DMS114 treated with DMSO at 0.1 percent for 48 hours (cell line): Measurements from ENCODE around the gene ELFN1.

Experiments
- DNase-seq: peaks from one replicate; lab custom pipeline; 2025; ENCODE audit not compliant: unreplicated experiment; lab: John Stamatoyannopoulos, UW

Gene ELFN1

DNA sequence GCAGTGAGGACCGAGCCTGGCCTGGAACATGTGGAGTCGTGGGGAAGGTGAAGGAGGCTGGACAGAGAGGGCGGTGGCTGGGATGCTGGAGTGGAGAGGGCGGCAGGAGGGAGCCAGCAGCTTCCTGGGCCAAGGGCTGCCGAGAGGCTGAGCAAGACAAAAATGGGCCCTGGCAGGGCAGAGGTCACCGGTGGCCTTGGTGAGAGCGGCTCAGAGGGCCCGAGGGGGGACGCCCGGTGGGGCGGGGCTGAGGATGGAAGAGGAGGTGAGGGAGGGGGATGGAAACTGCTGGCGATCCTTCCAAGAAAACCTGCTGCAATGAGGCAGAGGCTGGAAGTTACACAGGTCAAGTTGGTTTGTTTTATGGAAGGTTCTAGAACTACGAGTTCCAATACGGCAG is 69.5 kb downstream of the ELFN1 start:
- DNase-seq, result no peak

DNA sequence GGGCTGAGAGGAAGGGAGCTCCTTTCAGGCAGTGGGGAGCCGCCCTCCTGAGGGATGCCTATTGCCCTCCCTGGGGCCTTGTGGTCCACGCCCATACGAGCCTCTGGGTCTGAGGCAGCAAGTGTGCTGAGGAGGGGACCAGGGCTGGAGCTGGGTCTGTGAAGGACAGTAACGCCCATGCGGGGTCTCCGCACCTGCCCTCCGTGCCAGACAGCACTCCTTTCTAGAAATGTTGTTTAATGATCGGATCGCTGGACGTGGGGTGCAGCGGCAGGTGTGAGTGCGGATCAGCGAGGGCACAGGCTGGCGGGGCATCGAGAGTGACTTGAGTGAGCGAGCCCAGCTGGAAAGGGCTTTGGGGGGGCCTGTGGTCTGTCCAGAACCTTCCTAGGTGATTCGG is 70.1 kb downstream of the ELFN1 start:
- no peak for DNase-seq

DNA sequence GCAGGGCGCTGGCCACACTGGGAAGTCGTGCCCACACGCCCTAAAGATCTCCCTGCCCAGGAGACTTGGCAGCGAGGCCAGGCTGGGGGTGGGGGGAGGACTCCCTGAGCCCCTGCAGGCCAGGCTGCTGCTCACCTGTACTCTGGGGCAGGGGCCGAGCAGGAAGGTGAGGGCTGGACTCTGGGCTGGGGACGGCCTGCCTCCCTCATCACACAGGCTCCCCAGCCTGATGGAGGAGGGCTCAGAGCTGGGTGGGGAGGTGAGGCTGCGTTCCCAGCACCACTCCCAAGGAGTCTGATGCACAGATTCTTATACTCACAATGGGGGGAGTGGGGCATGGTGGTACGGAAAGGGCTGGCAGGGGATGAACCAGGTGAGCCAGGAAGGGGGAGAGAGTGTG is 71.2 kb downstream of the ELFN1 start:
- DNase-seq, result no peak

DNA sequence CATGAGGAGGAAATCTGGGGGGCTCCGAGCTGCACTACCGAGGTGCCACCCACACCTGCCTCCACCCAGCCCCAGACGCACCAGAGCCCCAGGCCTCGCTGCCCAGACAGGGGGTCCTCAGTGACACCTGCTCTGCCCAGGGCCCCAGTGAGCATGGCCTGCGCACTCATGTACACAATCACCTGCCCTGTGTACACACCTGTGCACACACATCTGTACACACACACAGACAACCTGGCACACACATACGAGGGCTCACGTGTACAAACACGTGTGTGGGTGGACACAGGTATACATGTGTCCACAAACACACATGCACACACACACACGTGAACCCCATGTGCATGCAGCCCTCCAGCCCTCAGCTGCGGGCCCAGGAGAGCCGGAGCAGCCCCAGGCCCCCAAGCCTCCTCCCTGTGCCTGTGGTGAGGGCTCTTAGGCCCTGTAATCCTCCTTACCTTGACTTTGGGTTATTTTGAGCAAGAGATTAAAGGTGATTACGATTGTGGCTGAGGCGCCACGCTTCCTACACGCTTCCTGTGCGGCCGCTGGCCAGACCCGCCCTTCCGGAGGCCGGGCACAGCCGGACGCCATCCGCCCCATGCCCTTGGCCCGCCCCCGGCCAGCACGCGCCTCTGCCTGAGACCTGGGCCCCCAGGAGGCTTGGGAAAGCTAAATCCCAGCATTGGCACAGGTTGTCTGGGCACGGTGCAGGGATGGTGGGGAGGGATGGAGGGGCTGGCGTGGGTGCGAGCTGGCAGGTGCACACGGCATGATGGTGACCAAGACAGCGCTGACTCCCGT is 71.9 kb downstream of the ELFN1 start:
- DNase-seq, result no peak

DNA sequence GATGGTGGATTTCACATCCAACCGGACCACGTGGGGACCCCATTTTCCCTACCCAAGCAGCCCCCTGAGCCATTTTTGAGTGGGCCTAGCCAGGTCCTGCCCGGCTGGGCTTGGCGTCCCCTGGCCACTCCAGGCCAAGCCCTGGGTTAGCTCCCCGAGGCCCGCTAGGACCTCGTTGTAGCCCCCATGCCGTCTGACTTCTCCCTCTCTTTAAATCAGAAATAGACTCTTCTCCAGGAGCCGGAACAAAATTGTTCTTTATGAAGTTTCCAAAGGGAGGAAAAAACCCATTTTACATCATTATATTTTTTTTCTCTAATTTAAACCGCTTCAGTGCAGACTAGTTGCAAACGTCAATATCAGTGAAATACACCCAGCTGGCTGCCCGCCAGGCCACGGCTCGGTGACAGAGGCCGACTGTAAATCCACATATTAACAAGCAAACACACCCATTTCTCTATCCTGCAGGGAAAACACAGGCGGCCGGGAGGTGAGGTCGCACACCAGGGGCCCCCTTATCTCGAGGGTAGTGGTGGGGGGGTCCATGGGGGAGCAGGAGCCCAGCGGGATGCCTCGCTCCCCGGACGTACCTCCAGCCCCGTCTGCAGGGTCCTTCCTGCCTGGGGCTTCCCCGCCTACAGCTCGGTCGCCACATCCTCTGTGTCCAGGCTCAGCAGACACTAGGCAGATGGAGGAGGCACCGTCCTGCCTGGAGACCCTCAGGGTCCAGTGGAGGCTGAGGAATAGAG is 72.7 kb downstream of the ELFN1 start:
- no peak for DNase-seq

DNA sequence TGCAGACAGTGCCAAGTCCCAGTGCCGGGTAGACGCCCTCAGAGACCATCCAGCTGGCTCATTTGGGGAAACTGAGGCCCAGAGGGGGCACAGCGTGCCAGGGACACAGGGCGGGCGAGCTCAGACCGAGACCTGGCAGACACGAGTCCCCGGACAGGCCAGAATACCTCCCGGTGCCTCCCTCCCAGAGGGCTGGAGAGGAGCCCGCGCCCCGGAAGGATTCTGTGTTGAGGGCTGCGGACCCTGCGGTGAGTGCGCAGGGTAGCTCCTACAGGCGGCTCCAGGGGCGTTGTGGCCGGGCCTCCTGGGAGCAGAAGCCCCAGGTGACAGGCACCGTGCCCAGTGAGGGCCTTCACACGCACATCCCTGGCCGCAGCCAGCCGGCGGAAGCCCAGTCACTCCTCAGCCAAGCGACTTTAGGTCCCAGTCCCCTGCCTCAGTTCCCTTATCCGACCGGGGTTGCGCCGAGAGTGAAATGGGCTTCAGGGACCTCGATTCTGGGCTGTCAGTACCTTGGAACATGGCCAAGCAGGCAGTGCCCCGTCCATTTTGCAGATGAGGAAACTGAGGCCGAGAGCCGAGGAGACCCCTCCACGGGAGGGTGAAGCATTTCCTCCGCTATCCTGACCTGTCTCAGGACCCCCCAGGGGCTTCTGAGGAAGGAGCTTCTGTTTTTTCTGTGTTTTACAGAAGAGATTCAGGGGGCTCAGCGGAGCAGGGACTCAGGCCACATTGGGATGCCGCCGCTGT is 73.6 kb downstream of the ELFN1 start:
- no peak for DNase-seq

DNA sequence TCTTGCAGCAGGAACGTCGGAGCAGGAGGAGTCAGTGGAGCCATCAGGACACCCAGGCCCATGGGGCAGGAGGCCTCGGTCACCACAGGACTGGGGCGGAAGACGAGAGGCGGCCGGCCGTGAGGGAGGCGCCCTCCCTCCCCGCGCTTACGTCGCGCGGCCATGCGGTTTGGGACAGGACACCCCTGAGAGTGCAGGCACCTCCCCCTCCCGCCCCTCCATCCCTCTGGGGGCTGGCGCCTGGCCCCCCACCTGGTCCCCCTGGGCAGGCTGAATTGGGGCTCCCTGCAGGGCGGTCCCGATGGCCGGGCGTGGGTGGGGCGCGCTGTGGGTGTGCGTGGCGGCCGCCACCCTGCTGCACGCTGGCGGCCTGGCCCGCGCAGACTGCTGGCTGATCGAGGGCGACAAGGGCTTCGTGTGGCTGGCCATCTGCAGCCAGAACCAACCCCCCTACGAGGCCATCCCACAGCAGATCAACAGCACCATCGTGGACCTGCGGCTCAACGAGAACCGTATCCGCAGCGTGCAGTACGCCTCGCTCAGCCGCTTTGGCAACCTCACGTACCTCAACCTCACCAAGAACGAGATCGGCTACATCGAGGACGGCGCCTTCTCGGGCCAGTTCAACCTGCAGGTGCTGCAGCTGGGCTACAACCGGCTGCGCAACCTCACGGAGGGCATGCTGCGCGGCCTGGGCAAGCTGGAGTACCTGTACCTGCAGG is 74.4 kb downstream of the ELFN1 start:
- DNase-seq, result no peak

DNA sequence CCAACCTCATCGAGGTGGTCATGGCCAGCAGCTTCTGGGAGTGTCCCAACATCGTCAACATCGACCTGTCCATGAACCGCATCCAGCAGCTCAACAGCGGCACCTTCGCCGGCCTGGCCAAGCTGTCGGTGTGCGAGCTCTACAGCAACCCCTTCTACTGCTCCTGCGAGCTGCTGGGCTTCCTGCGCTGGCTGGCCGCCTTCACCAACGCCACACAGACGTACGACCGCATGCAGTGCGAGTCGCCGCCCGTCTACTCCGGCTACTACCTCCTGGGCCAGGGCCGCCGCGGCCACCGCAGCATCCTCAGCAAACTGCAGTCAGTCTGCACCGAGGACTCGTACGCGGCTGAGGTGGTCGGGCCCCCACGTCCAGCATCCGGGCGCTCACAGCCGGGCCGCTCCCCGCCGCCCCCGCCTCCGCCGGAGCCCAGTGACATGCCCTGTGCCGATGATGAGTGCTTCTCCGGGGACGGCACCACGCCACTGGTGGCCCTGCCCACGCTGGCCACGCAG is 75.0 kb downstream of the ELFN1 start:
- DNase-seq, result no peak

DNA sequence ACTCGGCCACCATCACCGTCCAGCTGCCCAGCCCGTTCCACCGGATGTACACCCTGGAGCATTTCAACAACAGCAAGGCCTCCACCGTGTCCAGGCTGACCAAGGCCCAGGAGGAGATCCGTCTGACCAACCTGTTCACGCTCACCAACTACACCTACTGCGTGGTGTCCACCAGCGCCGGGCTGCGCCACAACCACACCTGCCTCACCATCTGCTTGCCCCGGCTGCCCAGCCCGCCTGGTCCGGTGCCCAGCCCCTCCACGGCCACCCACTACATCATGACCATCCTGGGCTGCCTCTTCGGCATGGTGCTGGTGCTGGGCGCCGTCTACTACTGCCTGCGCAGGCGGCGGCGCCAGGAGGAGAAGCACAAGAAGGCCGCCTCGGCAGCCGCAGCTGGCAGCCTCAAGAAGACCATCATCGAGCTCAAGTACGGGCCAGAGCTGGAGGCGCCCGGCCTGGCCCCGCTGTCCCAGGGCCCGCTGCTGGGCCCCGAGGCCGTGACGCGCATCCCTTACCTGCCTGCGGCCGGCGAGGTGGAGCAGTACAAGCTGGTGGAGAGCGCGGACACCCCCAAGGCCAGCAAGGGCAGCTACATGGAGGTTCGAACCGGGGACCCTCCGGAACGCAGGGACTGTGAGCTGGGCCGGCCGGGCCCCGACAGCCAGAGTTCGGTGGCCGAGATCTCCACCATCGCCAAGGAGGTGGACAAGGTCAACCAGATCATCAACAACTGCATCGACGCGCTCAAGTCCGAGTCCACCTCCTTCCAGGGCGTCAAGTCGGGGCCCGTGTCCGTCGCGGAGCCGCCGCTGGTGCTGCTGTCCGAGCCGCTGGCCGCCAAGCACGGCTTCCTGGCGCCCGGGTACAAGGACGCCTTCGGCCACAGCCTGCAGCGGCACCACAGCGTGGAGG is 75.8 kb downstream of the ELFN1 start:
- no peak for DNase-seq

DNA sequence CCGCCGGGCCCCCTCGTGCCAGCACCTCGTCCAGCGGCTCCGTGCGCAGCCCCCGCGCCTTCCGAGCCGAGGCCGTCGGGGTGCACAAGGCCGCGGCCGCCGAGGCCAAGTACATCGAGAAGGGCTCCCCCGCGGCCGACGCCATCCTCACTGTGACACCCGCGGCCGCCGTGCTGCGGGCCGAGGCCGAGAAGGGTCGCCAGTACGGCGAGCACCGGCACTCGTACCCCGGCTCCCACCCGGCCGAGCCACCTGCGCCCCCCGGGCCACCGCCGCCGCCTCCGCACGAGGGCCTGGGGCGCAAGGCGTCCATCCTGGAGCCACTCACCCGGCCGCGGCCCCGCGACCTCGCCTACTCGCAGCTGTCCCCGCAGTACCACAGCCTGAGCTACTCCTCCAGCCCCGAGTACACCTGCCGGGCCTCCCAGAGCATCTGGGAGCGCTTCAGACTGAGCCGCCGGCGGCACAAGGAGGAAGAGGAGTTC is 76.5 kb downstream of the ELFN1 start:
- DNase-seq, result no peak

DNA sequence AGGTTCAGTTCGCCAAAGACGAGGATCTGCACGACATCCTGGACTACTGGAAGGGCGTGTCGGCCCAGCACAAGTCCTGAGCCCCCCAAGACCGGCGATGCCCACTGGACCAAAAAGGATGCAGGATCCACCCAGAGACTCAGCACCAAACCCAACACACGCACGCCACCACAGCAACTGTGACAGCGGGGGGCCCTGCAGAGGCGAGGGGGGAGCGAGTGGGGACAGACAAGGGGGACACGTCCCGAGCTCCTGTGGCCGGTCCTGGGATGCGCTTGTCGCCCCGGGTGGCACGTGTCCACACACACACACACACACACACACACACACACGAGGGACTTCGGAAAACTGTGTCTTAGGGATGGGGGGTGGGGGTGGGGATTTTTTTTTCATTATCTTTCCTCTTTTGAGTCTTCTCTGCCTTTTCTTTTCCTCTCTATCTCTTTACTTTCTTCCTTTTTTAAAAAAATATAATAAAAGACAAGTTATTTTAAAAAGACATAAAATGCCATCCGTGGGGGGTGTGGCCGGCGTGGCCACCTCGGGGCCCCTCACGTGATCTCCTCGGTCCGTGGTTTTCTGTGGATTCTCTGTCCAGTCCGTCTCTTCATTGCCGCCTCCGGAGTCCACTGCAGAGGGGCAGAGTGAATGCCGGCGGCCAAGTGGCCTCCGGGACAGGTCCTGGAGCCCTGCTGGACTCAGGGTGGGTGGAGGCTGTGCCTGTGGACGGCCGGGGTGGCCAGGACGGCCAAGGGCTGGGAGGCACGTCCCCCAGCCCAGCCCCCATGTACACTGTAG is 77.1 kb downstream of the ELFN1 start:
- DNase-seq, result no peak

DNA sequence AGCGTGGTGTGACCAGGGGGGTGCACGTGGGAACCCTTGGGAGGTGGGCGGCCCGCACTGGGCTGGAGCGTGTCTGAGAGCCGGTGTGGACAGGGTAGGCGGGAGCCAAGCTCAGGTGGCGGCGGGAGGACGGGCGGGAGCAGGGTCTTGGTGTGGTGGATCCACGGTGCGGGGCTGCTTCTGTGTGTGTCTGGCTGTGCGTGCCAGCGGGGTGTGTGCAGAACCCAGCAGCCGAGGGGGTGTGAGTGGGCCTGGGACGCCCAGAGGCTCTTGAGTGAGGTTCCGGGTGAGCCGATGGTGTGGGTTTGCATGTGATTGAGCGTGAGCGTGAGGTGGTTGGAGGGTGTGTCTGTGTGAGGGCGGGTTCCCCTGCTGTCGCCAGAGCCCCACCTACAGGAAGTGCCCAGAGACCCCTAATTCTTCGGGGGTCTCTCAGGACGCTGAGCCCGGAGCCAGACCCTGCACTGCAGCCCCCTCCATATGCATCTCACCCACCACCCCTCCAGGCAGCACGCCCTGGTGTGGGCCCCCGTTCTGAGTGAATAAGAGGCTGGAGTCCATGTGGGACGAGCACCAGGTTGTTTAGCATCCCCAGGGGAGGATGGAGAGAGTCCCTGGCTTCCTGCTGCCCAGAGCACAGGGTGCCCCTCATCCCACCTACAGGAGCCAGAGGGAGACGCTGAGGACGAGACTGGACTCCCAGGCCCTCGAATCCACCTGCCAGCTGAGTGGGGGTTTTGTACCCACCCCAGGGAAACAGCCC is 78.2 kb downstream of the ELFN1 start:
- no peak for DNase-seq

DNA sequence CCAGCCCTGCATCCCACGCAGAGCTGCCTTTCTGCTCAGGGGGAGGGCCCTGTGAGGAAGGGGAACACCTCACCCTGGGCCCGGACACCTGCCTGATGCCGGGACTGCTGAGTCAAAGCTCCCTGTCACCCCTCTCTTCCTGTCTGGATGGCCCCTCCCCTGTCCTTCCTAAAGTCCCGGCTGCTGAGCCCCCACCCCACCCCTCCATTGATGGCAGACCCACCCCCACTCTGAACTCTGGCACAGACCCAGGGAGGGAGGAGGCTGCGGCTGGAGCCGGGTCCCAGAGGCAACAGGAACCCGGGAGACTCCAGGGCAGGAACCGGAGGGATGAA is 78.7 kb downstream of the ELFN1 start:
- no peak for DNase-seq

DNA sequence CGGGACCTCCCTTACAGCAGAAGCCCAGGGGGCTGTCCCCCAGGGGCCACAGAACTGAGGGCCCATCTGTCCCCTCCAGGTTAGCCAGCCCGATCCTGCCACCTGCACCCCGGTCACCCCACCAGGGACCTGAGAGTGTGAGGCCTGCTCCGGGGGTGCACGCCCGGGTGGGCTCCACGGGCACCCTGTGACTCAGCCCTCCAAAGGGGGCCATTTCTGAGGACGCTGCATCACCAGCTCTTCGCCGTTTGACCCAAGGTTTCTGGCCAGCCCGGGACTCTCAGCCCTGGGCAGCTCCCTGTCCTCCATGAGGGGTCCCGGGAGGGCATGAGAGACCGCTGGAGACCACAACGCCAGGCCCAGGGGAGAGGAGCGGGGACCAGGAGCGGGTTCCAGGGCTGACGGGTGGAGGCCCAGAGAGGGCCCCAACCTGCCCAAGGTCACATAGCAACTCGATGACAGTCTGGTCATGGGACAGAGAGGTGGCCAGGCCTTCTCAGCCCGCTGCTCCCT is 79.3 kb downstream of the ELFN1 start:
- no peak for DNase-seq

DNA sequence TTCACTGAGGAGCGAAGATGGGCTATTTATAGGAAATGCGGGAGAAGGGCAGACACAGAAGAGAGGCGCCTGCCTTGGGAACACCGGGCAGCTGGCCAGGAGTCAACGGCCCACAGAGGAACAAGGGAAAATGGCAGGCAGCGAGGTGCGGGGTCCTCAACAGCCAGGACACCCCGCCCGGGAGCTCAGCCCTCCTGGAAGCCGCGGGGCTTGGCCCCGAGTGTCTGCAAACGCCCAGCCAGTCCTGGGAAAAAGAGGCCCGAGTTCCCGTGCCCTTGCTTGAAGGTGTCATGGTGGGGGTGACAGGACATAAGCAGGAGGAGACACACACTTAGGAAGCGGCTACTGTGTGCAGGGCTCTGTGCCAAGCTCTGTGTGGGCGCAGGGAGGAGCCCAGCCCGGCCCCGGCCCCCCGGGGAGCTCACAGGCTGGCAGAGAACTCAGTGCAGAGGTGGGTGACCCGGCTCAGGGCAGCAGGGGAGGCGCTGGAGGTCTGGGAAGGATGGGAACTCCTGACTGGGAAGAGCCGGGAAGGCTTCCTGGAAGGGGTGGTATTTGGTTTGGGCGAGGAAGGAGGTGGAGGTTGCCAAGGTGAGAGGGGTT is 79.9 kb downstream of the ELFN1 start:
- no peak for DNase-seq

DNA sequence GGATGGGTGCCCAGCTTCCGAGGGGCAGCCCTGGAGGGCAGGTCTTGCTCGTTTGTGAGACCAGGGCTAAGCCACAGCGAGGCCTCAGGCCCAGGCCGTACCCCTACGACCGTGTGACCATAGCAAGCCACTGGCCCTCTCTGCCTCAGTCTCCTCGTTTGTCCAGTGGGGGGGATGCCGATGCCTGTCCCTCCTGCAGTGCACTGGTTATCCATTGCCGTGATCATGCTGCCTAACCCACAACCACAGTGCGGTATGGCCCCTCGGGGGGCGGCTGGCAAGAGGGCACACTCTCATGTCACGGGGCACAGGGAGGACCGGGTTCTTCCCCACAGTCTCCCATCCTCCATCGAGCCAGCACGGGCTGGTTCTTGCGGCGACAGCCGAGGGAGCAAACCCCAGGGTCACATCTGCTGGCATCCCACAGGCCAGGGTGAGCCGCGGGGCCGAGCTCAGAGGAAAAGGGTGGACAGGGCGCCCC is 80.5 kb downstream of the ELFN1 start:
- DNase-seq, result no peak

DNA sequence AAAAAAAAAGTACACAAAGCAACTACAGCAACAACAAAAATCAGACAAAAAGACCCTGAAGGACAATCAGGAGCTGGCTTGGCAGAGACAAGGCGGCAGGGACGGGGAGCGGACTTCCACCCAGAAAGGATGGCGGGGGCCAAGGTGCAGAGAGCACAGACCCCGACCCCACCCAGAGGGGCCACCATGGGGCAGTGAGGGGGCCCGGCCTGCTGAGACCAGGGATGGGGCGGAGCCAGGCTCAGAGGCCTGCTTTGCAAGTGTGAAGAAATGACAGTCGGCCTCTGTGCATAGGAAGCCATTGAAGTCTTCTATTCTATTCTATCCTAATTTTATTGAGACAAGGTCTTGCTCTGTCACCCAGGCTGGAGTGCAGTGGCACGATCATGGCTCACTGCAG is 82.0 kb downstream of the ELFN1 start:
- DNase-seq, result no peak
